HG03139 (cell line): ENCODE data around the gene CHRM4.

ENCODE experiments used
- ATAC-seq: cut with Tn5 transposase; IDR thresholded peaks from one replicate; pipeline ENCODE4 v1.9.1; 2021; ENCODE audit not compliant: unreplicated experiment

CHRM4 gene

GRCh38 chr11:46404476-46405017, 13.0 kb upstream of the CHRM4 start:
- no peak for ATAC-seq

GRCh38 chr11:46402957-46403902, 11.7 kb upstream of the CHRM4 start:
- no peak for ATAC-seq

GRCh38 chr11:46397526-46397925, 6.0 kb upstream of the CHRM4 start:
- no peak for ATAC-seq

GRCh38 chr11:46393759-46394158, 2.2 kb upstream of the CHRM4 start:
- no peak for ATAC-seq

- ATAC-seq, result no peak
Observed at GRCh38 chr11:46393231-46393616, 1.6 kb upstream of the CHRM4 start.

- ATAC-seq, result peak; percentile 65
Observed at GRCh38 chr11:46392421-46393230, 1.1 kb upstream of the CHRM4 start.

- ATAC-seq, result no peak
Observed at GRCh38 chr11:46391186-46391577, 394 bp downstream of the CHRM4 start.

GRCh38 chr11:46390331-46391171, 1.0 kb downstream of the CHRM4 start:
- no peak for ATAC-seq

- ATAC-seq, result no peak
Observed at GRCh38 chr11:46389450-46390330, 1.9 kb downstream of the CHRM4 start.

- no peak for ATAC-seq
Observed at GRCh38 chr11:46388619-46389449, 2.7 kb downstream of the CHRM4 start.

- ATAC-seq, result no peak
Observed at GRCh38 chr11:46387919-46388618, 3.5 kb downstream of the CHRM4 start.

GRCh38 chr11:46387456-46387855, 4.1 kb downstream of the CHRM4 start:
- ATAC-seq, result no peak

- no peak for ATAC-seq
Observed at GRCh38 chr11:46386674-46387073, 4.9 kb downstream of the CHRM4 start.

GRCh38 chr11:46386005-46386578, 5.5 kb downstream of the CHRM4 start:
- no peak for ATAC-seq

- ATAC-seq, result no peak
Observed at GRCh38 chr11:46385169-46386004, 6.2 kb downstream of the CHRM4 start.

- ATAC-seq, result no peak
Observed at GRCh38 chr11:46383974-46384701, 7.4 kb downstream of the CHRM4 start.

GRCh38 chr11:46383404-46383758, 8.2 kb downstream of the CHRM4 start:
- no peak for ATAC-seq
